HCT116 (cell line): ENCODE results near the gene DIP2B. TPM values are rescaled to one million over a fixed set of nuclear protein-coding genes. Genes with fewer than 3 reads are reported as not detected.
A peak's percentile ranks its signal among the peaks of the same experiment; 100 is the strongest.

Source experiments
- ATAC-seq: fragments of 200-7000 bp; cut with Tn5 transposase; 2 replicates; pipeline ENCODE4 v1.9.1; 2020; ENCODE audit warnings: mild to moderate bottlenecking, moderate library complexity
- BruUV-seq: library from RNA; stranded (reverse); fragments of 400-500 nt; replicated peaks from 2 replicates; lab custom pipeline; 2021; lab: Mats Ljungman, UMichigan
- CTCF ChIA-PET: fragments of 300-600 bp; sonication (Branson Sonifier 250); formaldehyde crosslinking; loops from one replicate; lab custom pipeline; 2021; ENCODE audit warnings: antibody characterized with exemption; lab: Charles Lee
- POLR2A ChIA-PET: fragments of 300-600, 350-600 bp; sonication (Branson Sonifier 250); formaldehyde crosslinking; loops from one replicate; lab custom pipeline; 2021; ENCODE audit warnings: antibody characterized with exemption; lab: Charles Lee
- RAD21 ChIA-PET, 2 experiments: fragments of 300-600 bp; sonication (Branson Sonifier 250); formaldehyde crosslinking; loops; one replicate each; lab custom pipeline; 2023; ENCODE audit warnings: low total read pairs in 2 of 2; ENCODE audit not compliant: uncharacterized antibody in 2 of 2, unreplicated experiment in 2 of 2, low non-redundant PET in 1 of 2; lab: Charles Lee
- DNase-seq: peaks from one replicate; pipeline ENCODE4 v3.0.0-alpha.2; 2010; ENCODE audit warnings: low read depth, low spot score
- H2AFZ ChIP-seq: fragments of 200-600 bp; shearing (Covaris generic), sonication (generic); 2 replicates; pipeline ENCODE4 v1.6.1; 2017; ENCODE audit warnings: low read depth, mixed run types, mixed read lengths, antibody characterized with exemption, low read length; ENCODE audit not compliant: poor library complexity, severe bottlenecking
- H3K27ac ChIP-seq: 2 replicates; pipeline ENCODE4 v1.5.1; 2012; ENCODE audit warnings: low read depth, low read length
- H3K27me3 ChIP-seq: fragments of 200-600 bp; sonication (generic); 2 replicates; pipeline ENCODE4 v1.6.1; 2016; ENCODE audit warnings: mixed run types, low read length, mixed read lengths; ENCODE audit not compliant: insufficient read depth
- H3K36me3 ChIP-seq, 2 experiments: fragments of 200-500 bp in 1 of 2; fragments of 200-600 bp in 1 of 2; sonication (Bioruptor generic) in 1 of 2; sonication (generic) in 1 of 2; 2 replicates each; pipeline versions ENCODE4 v1.5.1 to v1.6.1; 2014 to 2016; ENCODE audit warnings: low read length in 2 of 2, inconsistent platforms in 1 of 2, mixed read lengths in 1 of 2, mixed run types in 1 of 2; ENCODE audit not compliant: insufficient read depth in 2 of 2, control insufficient read depth in 1 of 2
- H3K4me1 ChIP-seq, 2 experiments: fragments of 200-600 bp in 1 of 2; sonication (generic) in 1 of 2; 2 replicates each; pipeline versions ENCODE4 v1.5.1 to v1.6.1; 2012 to 2017; ENCODE audit warnings: low read length in 2 of 2, inconsistent platforms in 1 of 2, mild to moderate bottlenecking in 1 of 2, mixed read lengths in 1 of 2, mixed run types in 1 of 2, moderate library complexity in 1 of 2; ENCODE audit not compliant: insufficient read depth in 2 of 2, control insufficient read depth in 1 of 2
- H3K4me2 ChIP-seq: fragments of 200-600 bp; sonication (generic); 2 replicates; pipeline ENCODE4 v1.6.1; 2017; ENCODE audit warnings: mixed run types, low read length, mixed read lengths
- H3K4me3 ChIP-seq, 2 experiments: fragments of 200-600 bp in 1 of 2; sonication (generic) in 1 of 2; replicated peaks in 1 of 2; 2 replicates each; pipeline ENCODE4 v1.5.1; 2011 to 2016; ENCODE audit warnings: low read length in 2 of 2, control low read depth in 1 of 2, low read depth in 1 of 2, mild to moderate bottlenecking in 1 of 2, mixed read lengths in 1 of 2, mixed run types in 1 of 2
- H3K79me2 ChIP-seq: fragments of 200-600 bp; sonication (generic); 2 replicates; pipeline ENCODE4 v1.6.1; 2017; ENCODE audit warnings: mild to moderate bottlenecking, mixed run types, low read length, moderate library complexity, mixed read lengths; ENCODE audit not compliant: insufficient read depth
- H3K9ac ChIP-seq: fragments of 200-600 bp; sonication (generic); 2 replicates; pipeline ENCODE4 v1.6.1; 2016; ENCODE audit warnings: low read length, mixed read lengths
- H3K9me2 ChIP-seq: fragments of 200-600 bp; sonication (generic), shearing (Covaris generic); 2 replicates; pipeline ENCODE4 v1.6.1; 2017; ENCODE audit warnings: mixed run types, mild to moderate bottlenecking, moderate library complexity; ENCODE audit not compliant: insufficient read depth
- H3K9me3 ChIP-seq, 2 experiments: fragments of 200-500 bp in 1 of 2; fragments of 200-600 bp in 1 of 2; sonication (Bioruptor generic) in 1 of 2; sonication (generic) in 1 of 2; 2 replicates each; pipeline ENCODE4 v1.6.1; 2014 to 2017; ENCODE audit warnings: low read length in 2 of 2, mixed read lengths in 2 of 2, inconsistent platforms in 1 of 2, low read depth in 1 of 2, mild to moderate bottlenecking in 1 of 2, mixed run types in 1 of 2, moderate library complexity in 1 of 2; ENCODE audit not compliant: control insufficient read depth in 1 of 2, insufficient read depth in 1 of 2
- H4K20me1 ChIP-seq: fragments of 200-600 bp; sonication (generic), shearing (Covaris generic); 2 replicates; pipeline ENCODE4 v1.6.1; 2017; ENCODE audit warnings: mixed run types, mild to moderate bottlenecking, moderate library complexity; ENCODE audit not compliant: insufficient read depth
- ATF3 ChIP-seq: IDR thresholded peaks from 2 replicates; pipeline ENCODE4 v1.6.1; 2012
- CBX3 ChIP-seq: IDR thresholded peaks from 2 replicates; pipeline ENCODE4 v1.6.1; 2012; ENCODE audit warnings: low read depth
- CEBPB ChIP-seq: IDR thresholded peaks from 2 replicates; pipeline ENCODE4 v1.6.1; 2012; ENCODE audit warnings: low read depth
- EZH2 ChIP-seq: fragments of 200-600 bp; sonication (generic); IDR thresholded peaks from 2 replicates; pipeline ENCODE4 v1.6.1; 2017; ENCODE audit warnings: antibody characterized with exemption, mixed run types
- FOSL1 ChIP-seq: IDR thresholded peaks from 2 replicates; pipeline ENCODE4 v1.6.1; 2012; ENCODE audit warnings: low read depth
- JUND ChIP-seq: IDR thresholded peaks from 2 replicates; pipeline ENCODE4 v1.6.1; 2012
- RAD21 ChIP-seq: IDR thresholded peaks from 2 replicates; pipeline ENCODE4 v1.6.1; 2012; ENCODE audit warnings: low read depth, mild to moderate bottlenecking
- SIN3A ChIP-seq: IDR thresholded peaks from 2 replicates; pipeline ENCODE4 v1.6.1; 2012; ENCODE audit warnings: low read depth
- SP1 ChIP-seq: IDR thresholded peaks from 2 replicates; pipeline ENCODE4 v1.6.1; 2012; ENCODE audit warnings: low read depth
- SRF ChIP-seq: IDR thresholded peaks from 2 replicates; pipeline ENCODE4 v1.6.1; 2012; ENCODE audit warnings: low read depth
- YY1 ChIP-seq: IDR thresholded peaks from 2 replicates; pipeline ENCODE4 v1.6.1; 2011; ENCODE audit warnings: low read length, low read depth, moderate library complexity, mild to moderate bottlenecking; ENCODE audit not compliant: insufficient replicate concordance; ENCODE audit errors: extremely low read depth
- ZFX ChIP-seq: fragments of 450-650 bp; IDR thresholded peaks from 2 replicates; pipeline ENCODE4 v1.6.1; 2017
- ZNF274 ChIP-seq: fragments of 200-500 bp; sonication (Bioruptor generic); IDR thresholded peaks from 2 replicates; pipeline ENCODE4 v1.6.1; 2014; ENCODE audit warnings: mild to moderate bottlenecking, low read depth, low read length, inconsistent platforms
- intact Hi-C: fragments of 100-400 bp; cut with micrococcal nuclease; formaldehyde crosslinking; loops from 2 replicates; pipeline ENCODE4 v1.10.0; 2022
- total RNA-seq: library from RNA; stranded (reverse); gene quantifications from one replicate; pipeline ENCODE4 v1.2.1, GENCODE V29; 2021; ENCODE audit not compliant: unreplicated experiment

DIP2B gene
- total RNA-seq, 1 experiment from 2014 or later: 32.3 TPM

DNA sequence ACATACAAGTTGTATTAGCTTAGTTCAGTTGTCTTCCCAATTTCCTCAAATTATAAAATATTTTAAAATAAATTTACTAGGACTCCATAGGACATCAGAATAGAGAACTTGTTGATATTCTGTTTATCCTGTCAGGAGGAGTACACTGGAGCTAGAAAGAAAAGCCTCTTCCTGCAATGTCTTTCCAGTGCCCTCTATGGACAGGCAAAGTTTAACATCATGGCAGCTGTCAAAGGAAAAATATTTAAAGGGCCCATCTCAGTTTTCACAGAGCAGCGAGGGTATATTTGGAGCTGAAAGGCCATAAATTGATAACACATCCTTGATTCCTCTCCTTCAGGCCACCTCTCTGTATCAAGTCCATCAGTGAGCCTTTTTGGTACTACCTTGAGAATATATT is 19.0 kb downstream of the DIP2B start:
- POLR2A ChIA-PET: no interaction called here
- Histone ChIP-seq H3K4me1 (peaks cover 5 to 39% of the 10 kb centered on the region in 2 experiments; a peak in 3 of 4 replicates), H3K9me2 (no peaks in the 10 kb centered on the region), H3K27me3 (no peaks in the 10 kb centered on the region), H2AFZ (no peak overlapping the region), H3K4me2 (no peak overlapping the region), H3K4me3 (no peak overlapping the region), H3K9me3 (no peaks in the 10 kb centered on the region), H3K27ac (no peak overlapping the region), H3K79me2 (peaks cover 84% of the 10 kb centered on the region), H4K20me1 (no peaks in the 10 kb centered on the region), H3K36me3 (no peaks in the 10 kb centered on the region), H3K9ac (no peak overlapping the region)
- intact Hi-C loops: no loop called here
- no TSS peak for BruUV-seq
- DNase-seq (no peak), ATAC-seq (peak; percentile 47; the same call in 1 of the 2 replicates)
- TF ChIP-seq CEBPB: no peak
- TF ChIP-seq RAD21: 0 out of 2 replicates have a peak, but pooled peaks have one; percentile 11
- RAD21 ChIA-PET: no interaction called here
- CTCF ChIA-PET: no interaction called here

- H3K27ac ChIP-seq: no peak overlapping the region
- ATAC-seq (no peak), DNase-seq (no peak)
- ChIA-PET POLR2A (no interaction called here), RAD21 (no interaction called here), CTCF (no interaction called here)
- no peaks in the 10 kb centered on the region for H3K9me2 ChIP-seq
- no peak overlapping the region for H3K4me3 ChIP-seq
- TF ChIP-seq JUND (no peak), SRF (no peak), SIN3A (no peak), ATF3 (no peak), FOSL1 (no peak), CEBPB (no peak), EZH2 (no peak), YY1 (no peak), ZFX (no peak), CBX3 (no peak), SP1 (no peak), ZNF274 (no peak)
- no TSS peak for BruUV-seq
- H3K4me2 ChIP-seq: no peak overlapping the region
- H3K27me3 ChIP-seq: no peaks in the 10 kb centered on the region
- H3K9me3 ChIP-seq: no peaks in the 10 kb centered on the region
- intact Hi-C loops: no loop called here
- no peak overlapping the region for H3K9ac ChIP-seq
- peaks cover 5 to 48% of the 10 kb centered on the region in 2 experiments; a peak in 3 of 4 replicates for H3K4me1 ChIP-seq
- H3K79me2 ChIP-seq: peaks cover 84% of the 10 kb centered on the region
- no peaks in the 10 kb centered on the region for H3K36me3 ChIP-seq
- no peaks in the 10 kb centered on the region for H4K20me1 ChIP-seq
- H2AFZ ChIP-seq: no peak overlapping the region
These were observed 19.8 kb downstream of the DIP2B start for GRCh38 chr12:50524621-50525020.
